HG03060 (cell line): ENCODE measurements around the gene EPB41L4B.
"Not testable (repeated sequence)": the region's sequence is repeated elsewhere in the genome, so short reads cannot be mapped to it uniquely, and the experiment has no call there.

Source experiments
- ATAC-seq: cut with Tn5 transposase; IDR thresholded peaks from one replicate; pipeline ENCODE4 v1.9.1; 2021; ENCODE audit warnings: low read depth, moderate number of reproducible peaks; ENCODE audit not compliant: unreplicated experiment

Gene EPB41L4B

GRCh38 chr9:109320742-109321448, at the start of gene EPB41L4B:
Gene EPB41L4B (minus strand): TSS chr9:109321059. CDS start chr9:109320446, 613 bp downstream.
- peak; percentile 79 for ATAC-seq

GRCh38 chr9:109369285-109369684, 48.4 kb upstream of the EPB41L4B start:
- ATAC-seq, result no peak

- no peak for ATAC-seq
Observed at GRCh38 chr9:109360771-109361170, 39.9 kb upstream of the EPB41L4B start.

DNA sequence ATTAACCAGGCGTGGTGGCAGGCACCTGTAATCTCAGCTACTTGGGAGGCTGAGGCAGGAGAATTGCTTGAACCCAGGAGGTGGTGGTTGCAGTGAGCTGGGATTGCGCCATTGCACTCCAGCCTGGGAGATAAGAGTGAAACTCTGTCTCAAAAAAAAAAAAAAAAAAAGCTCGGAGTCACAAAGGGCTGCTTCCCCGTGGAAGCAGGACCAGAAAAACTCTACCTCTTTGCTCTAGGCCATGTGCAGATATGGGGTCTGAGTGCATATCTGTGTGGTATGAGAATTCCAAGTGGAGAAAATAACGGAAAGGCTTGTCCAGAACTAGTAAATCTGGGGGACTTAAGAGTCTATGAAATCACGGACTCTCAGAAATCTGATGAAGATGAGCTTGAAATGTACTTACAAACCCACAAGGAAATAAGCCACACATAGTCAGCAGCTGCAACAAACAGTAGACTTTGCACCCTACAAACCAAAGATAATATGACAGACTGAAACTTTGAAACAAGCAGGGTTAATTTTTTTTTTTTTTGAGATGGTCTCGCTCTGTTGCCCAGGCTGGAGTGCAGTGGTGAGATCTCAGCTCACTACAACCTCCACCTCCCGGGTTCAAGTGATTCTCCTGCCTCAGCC, 38.2 kb upstream of the EPB41L4B start:
- ATAC-seq, result not testable (repeated sequence)

- ATAC-seq, result no peak
Observed at GRCh38 chr9:109355564-109356297, 34.9 kb upstream of the EPB41L4B start.

DNA sequence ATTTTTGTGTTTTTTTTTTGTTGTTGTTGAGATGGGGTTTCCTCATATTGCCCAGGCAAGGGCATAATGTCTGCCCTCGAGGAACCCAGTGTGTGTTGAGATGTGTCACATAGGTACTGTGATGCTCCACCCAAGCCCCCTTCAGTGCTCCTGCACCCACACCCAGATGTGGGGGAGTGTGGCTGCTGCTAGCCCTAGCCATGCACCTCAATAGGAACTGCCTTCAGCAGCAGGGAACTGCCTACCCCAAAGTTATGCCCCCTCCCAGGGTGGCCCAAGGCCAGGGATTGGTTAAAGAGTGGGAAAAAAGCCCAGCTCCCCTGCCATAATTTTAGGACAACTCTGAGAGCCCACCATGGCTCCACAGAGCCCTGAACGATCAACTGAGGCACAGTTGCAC, 33.3 kb upstream of the EPB41L4B start:
- no peak for ATAC-seq

DNA sequence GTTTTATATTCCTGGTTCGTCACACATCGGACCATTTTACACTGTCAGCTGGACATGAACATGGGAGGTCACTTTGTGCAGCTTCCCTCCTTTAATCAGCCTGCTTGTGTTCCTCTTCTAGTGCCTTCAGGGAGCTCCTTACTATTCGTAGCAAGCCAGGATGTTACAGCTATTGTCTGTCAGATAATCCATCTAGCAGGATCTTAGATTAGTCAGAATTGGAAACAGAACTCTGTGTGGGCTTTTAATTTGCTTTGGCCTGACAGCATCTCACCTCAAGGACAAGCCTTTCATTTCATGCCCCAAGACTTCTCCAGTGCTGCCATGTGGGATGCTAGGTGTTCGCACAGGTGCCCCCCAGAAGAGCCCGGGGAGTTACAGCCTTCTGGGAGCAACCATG, 30.2 kb upstream of the EPB41L4B start:
- no peak for ATAC-seq

DNA sequence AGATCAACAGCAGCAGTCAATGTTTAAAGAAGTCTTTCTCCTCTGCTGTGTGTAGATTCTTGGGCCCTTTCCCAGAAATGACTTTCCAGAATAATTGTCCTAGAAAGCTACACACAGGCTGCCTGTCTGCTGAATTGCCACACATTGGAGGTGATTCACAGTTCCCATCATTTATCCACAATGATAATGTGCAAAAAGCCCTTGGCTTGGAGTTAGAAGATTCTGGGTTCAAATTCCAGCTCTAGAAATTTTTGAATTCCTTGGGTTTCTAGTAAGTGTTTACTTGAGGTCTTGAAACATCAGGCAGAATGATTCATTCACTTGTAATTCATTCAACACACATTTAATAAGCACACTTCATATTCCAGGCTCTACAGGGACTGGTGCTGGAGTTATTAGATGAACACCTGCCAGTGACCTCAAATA, 28.6 kb upstream of the EPB41L4B start:
- no peak for ATAC-seq

GRCh38 chr9:109346904-109347303, 26.0 kb upstream of the EPB41L4B start:
- ATAC-seq, result no peak

DNA sequence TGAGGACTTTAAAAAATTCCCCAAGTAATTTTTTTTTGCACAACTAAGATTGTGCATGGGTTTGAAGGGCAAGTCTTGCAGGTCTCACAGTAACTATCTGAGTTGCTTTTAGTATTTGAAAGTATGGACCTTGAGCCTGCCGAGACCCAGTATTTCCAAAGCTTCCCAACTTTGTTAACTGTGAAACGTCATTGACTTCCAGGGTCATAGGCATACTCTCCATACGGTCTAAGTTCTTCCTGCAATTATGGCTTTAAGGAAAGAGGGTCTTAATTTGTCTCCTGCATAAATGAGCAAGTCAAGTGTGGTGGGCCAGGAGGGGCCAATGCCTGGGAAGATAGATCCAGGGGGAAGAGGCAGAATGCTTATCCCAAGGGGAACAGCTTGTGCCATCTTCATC, 24.0 kb upstream of the EPB41L4B start:
- ATAC-seq, result no peak

- no peak for ATAC-seq
Observed at GRCh38 chr9:109342878-109343277, 22.0 kb upstream of the EPB41L4B start.

- ATAC-seq, result no peak
Observed at GRCh38 chr9:109341561-109341960, 20.7 kb upstream of the EPB41L4B start.

GRCh38 chr9:109340979-109341378, 20.1 kb upstream of the EPB41L4B start:
- ATAC-seq, result not testable (repeated sequence)

GRCh38 chr9:109336409-109336808, 15.6 kb upstream of the EPB41L4B start:
- ATAC-seq, result no peak

DNA sequence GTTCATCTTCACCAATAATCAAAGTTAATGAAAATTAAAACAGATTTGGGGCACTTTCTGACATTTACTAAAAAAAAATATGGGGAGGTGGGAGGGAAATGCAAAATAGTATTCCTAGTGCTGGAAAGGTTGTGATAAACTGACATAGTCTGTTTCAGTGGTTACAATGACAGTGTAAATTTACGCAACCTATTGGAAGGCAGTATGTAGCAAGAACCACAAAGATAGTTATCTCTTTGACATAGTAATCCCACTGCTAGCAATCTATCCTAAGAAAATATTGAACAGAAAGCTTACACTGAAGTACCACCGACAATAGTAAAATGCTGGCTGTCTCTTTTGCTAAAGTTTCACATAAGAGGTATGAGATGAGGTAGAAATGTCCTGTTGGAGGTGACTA, 15.1 kb upstream of the EPB41L4B start:
- no peak for ATAC-seq

DNA sequence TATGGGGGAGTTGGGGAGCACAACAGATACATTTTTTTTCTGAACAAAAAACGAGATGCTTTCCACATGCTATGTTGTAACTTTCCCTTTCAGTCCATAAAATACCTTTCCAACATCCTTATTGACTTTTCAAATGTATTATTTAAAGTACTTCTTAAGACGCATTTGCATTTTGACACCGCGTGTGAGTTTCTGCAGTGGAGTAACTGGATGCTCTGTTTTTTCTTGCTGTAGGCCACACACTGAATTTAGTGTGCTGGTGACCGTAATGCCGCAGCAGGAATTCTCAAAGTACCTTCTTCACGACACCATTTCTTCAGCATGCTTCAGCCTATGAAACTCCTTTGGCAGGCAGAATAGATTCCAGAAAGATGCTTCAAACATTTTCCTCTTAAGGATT, 14.3 kb upstream of the EPB41L4B start:
- ATAC-seq, result no peak

DNA sequence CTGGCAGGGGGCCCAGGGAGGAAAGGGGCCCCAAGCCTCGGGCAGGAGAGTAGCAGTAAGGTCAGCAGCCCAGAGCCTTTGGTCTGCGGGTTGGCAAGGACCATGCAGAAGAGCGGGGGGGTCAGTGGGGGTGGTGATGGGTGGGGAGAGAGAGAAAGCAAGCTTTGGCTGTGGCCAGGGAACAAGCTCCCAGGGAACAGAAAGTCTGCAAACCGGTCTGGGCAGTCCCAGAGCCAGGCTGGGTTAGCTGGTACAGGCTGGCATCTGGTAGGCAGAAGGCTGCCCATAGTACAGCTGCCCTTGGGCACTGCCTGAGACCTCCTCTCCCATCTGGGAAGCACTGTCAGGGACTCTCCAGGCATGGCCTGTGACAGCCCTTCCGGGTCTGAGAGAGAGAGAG, 10.5 kb upstream of the EPB41L4B start:
- ATAC-seq, result no peak

- no peak for ATAC-seq
Observed at GRCh38 chr9:109329638-109330258, 8.9 kb upstream of the EPB41L4B start.

DNA sequence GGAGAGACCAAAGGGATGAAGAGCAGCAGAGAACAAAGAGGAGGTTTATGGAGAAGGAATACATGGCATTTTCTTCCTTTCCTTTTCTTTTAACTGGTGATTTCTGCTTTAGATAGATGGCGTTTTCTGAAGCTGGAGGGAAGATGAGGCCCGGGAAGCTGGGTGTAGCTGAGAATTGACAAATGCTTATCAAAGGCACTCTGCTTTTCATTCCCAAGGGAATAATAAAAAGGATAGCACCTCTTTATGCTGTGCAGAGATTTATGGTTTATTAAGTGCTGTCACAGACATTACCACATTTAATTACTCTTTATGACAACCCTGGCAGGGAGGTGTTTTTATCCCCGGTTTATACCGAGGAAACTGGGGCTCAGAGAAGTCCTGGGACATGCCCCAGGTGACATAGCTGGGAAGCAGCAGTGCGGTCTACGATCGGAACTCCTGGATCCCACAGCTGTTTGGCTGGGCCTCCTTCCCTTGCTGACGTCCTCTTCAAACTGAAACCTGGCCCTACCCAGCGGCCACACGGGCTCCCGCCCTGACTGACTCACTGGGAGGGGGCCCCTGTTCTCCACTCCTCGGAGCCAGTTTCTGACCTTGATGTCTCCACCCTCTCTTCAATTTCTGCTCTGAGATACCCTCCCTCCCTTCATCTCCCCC, 8.2 kb upstream of the EPB41L4B start:
- ATAC-seq, result no peak

DNA sequence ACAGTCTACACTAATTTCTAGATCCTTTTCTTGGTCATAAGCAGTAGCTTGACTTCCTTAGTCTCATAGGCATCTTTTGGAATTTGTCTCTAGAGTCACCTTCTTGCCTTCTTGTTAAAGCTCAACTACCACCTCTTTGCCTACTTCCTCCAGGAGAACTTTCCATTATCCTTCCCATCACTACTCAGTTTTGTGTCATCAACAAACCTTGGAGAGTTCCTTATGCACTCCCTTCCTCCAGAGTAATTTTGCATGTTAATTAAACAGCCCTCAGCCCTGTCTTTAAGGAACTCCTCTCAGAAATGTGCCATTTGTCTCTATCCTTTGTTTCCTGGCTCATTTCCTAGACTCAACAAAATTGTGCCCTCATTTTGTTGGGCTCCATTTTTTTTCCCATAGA, 4.2 kb upstream of the EPB41L4B start:
- no peak for ATAC-seq

DNA sequence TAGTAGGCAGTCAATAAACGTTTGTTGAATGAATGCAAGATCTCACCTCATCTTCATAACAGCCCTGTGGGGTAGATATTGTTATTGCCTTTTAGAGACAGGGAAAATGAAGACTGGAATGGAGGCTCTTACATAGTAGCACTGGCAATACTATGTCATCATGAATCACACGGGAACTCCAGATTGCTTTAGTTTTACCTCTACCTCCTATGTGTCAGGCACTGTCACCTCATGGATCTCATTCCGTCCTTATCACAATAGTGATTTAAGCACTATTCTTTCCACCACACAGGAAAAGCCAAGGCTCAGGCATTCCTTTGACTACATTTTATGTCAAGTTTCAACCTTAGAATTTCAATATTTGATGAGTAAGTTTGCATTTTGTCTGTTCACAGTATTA, 2.9 kb upstream of the EPB41L4B start:
- no peak for ATAC-seq
